Measurements from ENCODE around the gene NFATC2.
A peak's percentile ranks its signal among the peaks of the same experiment; 100 is the strongest.
"Not testable (repeated sequence)": the region's sequence is repeated elsewhere in the genome, so short reads cannot be mapped to it uniquely, and the experiment has no call there.

Gene NFATC2

GRCh38 chr20:51568533-51568932, 26.0 kb upstream of the NFATC2 start:
- DNase-seq (ENCODE audit: low read depth in 2 of 2), result not testable (repeated sequence)

GRCh38 chr20:51567622-51568021, 25.1 kb upstream of the NFATC2 start:
- no peak for DNase-seq (ENCODE audit: low read depth in 2 of 2)

- no peak for DNase-seq (ENCODE audit: low read depth in 2 of 2)
These were observed 24.1 kb upstream of the NFATC2 start for GRCh38 chr20:51566594-51566993.

- no peak for DNase-seq (ENCODE audit: low read depth in 2 of 2)
These were observed 23.0 kb upstream of the NFATC2 start for GRCh38 chr20:51565298-51566144.

- DNase-seq (ENCODE audit: low read depth in 2 of 2), result peak in 1 of 2 donors; percentile 29
These were observed 21.2 kb upstream of the NFATC2 start for GRCh38 chr20:51563486-51564332.

- no peak for DNase-seq (ENCODE audit: low read depth in 2 of 2)
These were observed 20.6 kb upstream of the NFATC2 start for GRCh38 chr20:51563174-51563485.

- DNase-seq (ENCODE audit: low read depth in 2 of 2), result no peak
These were observed 20.0 kb upstream of the NFATC2 start for GRCh38 chr20:51562332-51563173.

GRCh38 chr20:51562027-51562331, 19.5 kb upstream of the NFATC2 start:
- DNase-seq (ENCODE audit: low read depth in 2 of 2), result no peak

GRCh38 chr20:51560550-51561307, 18.2 kb upstream of the NFATC2 start:
- no peak for DNase-seq (ENCODE audit: low read depth in 2 of 2)

GRCh38 chr20:51560042-51560441, 17.5 kb upstream of the NFATC2 start:
- DNase-seq (ENCODE audit: low read depth in 2 of 2), result no peak

- DNase-seq (ENCODE audit: low read depth in 2 of 2), result no peak
These were observed 12.1 kb upstream of the NFATC2 start for GRCh38 chr20:51554538-51555165.

- DNase-seq (ENCODE audit: low read depth in 2 of 2), result no peak
These were observed 11.5 kb upstream of the NFATC2 start for GRCh38 chr20:51553897-51554486.

GRCh38 chr20:51551186-51551585, 8.7 kb upstream of the NFATC2 start:
- DNase-seq (ENCODE audit: low read depth in 2 of 2), result no peak

GRCh38 chr20:51549474-51549873, 7.0 kb upstream of the NFATC2 start:
- DNase-seq (ENCODE audit: low read depth in 2 of 2), result no peak

- no peak for DNase-seq (ENCODE audit: low read depth in 2 of 2)
These were observed 5.4 kb upstream of the NFATC2 start for GRCh38 chr20:51547951-51548350.

GRCh38 chr20:51545515-51545914, 3.0 kb upstream of the NFATC2 start:
- no peak for DNase-seq (ENCODE audit: low read depth in 2 of 2)

- DNase-seq (ENCODE audit: low read depth in 2 of 2), result no peak
These were observed 886 bp upstream of the NFATC2 start for GRCh38 chr20:51543422-51543788.

- peak; percentile 31 to 49 for DNase-seq (ENCODE audit: low read depth in 2 of 2)
These were observed 417 bp downstream of the NFATC2 start for GRCh38 chr20:51542033-51542570.

GRCh38 chr20:51541189-51542032, 1.1 kb downstream of the NFATC2 start:
- DNase-seq (ENCODE audit: low read depth in 2 of 2), result peak; percentile 65 to 68

Data from stimulated activated CD4-positive, alpha-beta T cell treated with anti-CD3 and anti-CD28 coated beads, Interleukin-1b, Interleukin-23, amount 100 ng/mL, for 4 hours (primary cell).